GM19452 (cell line): ENCODE results near the gene IMPG2.

Experiments used
- ATAC-seq: cut with Tn5 transposase; IDR thresholded peaks from one replicate; pipeline ENCODE4 v1.9.1; 2021; ENCODE audit not compliant: unreplicated experiment

Gene IMPG2

DNA sequence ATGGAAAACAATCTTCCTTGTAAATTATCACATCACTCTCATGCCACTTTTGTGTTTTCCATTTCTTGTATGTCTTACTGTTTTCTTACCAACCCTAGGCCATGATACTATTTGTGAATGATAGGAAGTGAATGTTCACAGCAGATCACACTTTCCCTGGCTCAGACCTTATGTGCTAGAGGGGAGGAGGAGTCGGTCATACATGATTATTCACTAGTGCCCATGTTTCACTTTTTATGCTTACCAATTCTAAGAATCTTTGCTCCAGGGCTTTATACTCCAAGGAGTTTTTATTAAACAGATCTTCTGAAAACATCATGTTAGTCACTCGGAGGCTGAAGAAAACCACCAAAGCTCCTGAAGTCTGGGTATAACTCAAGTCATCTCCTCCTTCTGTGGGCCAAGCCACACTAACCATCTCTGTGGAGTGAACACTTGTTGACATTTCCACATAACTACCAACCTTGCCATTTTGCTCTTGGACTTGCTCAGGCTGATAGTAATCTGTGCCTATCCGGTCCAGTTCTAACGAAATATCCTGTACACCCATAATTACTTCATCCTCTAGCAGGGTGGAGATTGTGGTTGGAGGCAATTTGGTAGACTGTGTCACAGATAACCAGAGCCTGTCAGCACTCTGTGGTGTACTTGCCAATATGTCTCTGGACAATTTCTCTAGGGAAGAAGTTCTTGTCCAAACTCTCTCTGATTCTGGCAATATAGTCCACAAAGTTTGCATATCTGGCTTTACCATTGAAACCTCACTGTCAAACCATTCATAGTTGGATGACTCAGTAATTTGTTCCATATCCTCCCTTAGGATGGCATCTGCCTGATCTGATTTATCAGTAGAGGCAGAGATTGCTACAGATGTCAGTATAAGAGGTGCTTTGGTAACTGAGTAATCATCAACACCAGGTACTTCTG, 76.8 kb downstream of the IMPG2 start:
- no peak for ATAC-seq

DNA sequence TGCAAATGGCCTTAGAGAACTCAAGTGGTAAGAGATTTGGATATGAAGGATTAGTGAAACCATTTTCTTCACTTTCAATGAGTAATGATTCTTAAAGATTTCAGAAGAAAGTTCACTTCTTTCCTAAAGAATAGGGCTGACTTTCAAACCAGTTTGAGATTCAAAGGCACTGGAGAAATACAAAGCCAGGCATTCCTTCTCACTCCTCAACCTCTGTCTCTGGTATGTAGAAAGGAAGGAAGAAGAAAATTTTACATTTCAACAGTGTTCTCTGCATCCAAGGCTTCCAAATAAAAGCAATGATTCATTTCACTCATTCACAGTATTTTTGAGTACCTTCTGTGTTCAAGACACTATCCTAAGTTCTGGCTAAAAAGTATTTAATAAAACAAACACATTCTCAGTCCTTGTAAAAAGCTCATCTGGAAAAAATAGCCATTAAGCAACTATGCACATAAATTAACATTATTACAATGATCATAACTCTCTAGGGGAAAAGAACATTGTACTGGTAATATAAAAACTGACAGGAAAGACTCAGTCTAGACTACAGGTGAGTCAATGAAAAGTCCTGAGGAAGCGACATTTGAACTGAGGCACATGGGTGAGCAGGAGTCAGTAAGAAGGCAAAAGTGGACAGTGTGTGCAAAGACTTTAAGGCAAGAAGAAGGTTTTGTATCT, 79.5 kb downstream of the IMPG2 start:
- ATAC-seq: no peak

DNA sequence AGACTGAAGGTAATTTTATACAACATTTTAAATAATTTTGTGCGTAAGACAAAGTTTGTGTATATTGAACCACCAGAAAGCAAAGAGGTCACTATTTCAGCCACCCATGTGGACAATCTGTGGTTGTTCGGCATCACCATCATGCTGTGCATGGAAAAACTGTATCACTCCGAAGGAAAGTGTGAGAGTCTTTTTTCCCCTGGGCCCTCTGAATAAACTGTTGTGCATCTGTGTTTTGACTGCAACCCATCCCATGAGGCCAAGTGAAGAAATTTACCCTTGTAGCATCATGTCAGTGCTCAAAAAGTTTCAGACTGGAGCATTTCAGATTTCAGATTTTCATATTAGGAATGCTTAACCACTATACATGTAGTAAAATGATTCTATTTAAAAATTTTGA, 85.3 kb downstream of the IMPG2 start:
- no peak for ATAC-seq

DNA sequence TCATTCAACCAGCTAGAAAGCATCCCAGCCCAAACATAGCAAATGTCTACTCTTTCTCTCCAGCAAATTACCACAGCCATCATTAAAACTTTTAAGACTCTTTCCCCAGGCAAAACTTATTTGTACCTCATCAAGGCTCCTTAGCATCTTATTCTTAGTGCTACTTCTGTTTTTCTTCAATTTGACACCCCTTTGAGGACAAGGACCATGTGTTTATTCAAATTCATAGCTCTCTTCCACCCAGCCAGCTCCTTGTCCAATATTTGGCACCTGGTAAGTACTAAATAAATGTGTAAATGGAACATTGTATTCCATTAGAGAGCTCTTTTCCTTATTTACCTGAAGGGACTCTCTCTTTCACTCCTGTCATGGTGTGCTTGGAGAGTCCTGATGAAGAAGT, 89.8 kb downstream of the IMPG2 start:
- ATAC-seq: no peak

DNA sequence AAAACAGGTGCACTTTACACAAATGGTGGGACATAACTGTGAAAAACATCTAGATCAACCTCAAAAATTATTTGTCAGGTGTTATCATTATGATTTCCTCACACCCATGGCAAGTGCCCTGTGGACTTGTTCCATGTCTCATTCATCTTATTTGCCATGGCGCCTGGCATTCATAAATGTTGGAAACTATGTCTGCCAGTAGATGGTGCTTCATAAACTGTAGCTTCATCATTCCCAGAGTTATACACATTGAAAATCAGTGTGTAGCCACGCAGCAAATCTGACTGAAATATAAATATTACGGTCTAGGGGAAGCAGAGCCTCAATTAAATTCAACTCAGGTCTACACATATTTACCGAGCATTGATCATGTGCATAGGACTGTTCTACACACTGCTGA, 90.7 kb downstream of the IMPG2 start:
- no peak for ATAC-seq

DNA sequence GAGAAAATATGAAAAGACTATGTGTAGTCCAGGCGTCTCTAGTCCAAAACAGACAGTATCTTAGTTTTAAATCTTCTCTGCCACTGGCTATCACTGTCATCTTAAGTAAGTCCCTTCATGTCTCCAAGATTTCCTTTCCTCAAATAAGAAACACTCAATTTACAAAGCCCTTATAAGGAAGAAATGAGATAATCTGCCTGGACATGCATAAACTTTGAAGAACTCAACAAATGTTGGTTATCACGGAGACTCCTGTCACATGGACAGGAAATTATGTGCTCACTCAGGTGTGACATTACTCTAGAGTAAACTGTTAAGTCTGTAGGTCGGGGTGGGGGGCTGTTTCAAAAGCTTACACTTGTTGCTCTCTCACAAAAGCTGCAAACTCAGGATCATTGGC, 91.9 kb downstream of the IMPG2 start:
- ATAC-seq: no peak

DNA sequence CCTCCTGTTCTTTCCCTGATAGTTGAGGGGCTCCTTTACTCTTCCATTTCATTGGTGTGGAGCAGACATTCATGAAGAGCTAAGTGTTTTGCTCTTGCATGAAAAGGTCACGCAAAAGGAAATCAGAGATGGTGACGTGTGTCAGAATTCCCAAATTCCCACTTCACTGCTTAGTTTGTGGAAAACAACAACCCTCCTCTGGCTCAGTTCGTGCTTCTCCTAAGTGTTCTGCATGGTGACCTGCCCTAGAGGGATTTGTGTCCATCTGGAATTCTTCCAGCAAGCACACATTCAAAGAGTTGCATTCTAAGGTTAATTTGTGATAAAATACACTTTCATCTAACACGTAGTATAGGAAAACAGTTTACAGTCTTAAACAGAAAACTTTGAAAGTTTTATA, 95.6 kb downstream of the IMPG2 start:
- no peak for ATAC-seq

DNA sequence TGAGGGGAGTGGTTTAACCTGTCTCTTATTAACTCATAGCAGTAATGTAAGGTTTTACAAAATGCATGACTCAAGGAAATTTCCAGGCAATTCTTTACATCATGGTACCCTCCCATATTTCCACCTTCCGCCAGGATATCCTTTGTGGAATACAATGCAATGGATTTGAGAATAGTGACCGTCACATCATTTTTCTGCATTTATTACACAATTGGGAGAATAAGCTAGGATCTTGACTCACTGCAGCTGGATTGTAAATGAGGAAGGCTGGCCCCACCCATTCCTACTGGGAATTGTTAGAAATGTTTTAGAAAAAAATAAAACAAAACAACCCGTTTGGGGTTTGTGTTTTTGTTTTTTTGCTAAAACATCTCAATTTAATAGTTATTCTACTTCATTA, 97.4 kb downstream of the IMPG2 start:
- ATAC-seq: no peak

DNA sequence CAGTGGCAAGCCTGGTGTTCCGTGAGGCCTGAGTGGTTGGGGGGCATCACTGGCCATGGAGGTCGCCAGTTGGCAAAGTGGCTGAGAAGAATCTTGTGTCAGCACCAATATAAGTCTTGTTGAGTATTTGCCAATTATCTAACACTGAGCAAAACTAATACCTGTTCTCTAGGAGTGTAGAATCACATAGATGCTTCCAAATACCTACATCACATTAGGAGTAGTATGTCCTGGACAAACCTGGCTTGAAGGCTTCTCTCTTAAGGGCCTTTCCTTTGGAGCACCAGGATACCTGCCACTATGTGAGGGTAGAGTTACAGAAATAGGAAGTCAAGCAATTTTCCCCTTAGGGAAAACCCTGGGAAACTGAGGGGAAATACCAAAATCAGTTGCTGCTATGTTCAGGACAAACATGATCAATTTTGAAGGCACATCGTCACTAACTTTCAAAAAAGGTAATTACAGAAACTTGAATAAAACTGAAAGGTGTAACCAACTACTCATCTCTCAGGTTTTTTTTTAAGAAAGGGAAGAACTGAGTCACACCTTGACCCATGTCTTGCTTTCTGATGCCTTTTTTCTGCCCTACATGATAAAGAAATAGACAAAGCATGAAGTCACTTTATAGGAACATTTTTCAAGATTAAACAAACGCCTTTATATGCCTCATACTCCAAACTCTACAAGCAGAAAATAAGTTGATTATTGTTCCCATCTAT, 100.4 kb downstream of the IMPG2 start:
- ATAC-seq: no peak

DNA sequence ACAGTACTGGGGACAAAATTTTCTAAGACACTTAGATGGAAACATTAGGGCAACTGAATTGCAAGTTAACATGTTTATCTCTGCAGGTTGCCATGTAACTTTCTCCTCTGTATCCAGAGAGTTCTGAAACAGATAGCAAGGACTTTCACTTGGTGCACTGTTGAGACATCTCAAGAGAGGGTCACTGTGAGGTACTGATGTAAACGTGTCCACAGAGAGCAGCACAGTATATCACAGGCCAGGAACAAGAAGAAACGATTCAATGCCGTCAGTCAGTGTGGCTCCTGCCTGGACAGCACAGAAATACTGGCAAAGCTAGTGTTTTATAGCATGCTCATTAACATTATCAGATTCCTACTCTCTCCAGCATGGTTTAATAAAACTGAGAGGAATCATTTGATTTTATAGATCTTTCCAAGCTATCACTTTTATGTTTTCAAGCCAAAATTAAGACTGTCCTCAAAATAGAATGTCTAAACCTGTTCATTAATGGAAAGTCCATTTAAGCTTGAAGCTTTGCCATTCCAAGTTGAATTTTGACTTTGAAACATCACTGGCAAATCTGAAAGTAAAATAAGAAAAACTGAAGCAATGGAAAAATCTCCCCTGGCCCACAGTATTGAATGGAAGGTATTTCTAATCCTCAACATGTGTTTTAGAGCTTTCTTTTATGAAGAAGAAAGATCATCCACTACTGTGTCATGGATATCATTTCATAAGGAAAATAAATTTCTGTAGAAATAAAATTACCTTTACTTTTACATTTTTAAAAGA, 102.7 kb downstream of the IMPG2 start:
- no peak for ATAC-seq

DNA sequence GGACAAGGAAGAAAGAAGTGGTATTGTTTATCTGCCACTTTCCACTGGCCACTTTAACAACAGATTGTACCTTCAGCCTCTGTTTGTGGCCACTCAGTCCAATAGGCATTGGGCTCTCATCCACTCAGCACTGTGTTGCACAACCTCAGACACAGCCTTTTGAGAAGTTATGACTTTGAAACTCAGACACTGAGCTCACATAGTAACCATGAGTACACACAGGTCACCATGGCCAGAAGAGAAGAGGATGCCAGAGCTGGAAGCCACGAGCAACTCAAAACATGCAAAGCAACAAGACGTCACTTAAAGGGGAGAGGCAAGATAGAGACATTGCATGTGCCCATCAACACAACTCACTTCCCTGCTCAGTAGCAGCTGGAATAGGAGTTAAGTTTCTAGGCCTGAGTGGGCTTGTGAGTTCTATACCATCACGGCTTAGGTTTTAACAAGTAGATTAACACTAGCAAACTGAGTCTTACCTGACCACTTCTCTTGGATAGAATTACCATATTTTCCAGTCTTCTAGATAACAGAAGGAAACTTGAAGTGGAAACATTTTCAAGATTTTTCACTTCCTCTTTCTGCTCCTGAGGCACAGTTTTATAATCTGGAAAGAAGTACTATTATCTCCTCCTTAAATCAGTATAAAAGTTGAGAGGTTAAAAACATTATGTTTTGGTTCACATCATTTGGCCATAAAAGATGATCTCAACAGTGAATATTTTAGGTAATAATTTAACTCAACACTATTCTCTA, 103.5 kb downstream of the IMPG2 start:
- ATAC-seq: no peak

DNA sequence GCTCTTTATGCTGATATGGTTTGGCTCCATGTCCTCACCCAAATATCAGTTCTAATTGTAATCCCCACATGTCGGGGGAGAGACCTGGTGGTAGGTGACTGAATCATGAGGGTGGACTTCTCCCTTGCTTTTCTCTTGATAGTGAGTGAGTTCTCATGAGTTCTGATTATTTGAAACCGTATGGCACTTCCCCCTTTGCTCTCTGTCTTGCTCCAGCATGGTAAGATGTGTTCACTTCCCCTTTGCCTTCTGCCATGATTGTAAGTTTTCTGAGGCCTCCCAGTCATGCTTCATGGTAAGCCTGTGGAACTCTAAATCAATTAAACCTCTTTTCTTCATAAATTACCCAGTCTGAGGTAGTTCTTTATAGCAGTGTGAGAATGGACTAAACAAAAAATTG, 107.6 kb downstream of the IMPG2 start:
- no peak for ATAC-seq

DNA sequence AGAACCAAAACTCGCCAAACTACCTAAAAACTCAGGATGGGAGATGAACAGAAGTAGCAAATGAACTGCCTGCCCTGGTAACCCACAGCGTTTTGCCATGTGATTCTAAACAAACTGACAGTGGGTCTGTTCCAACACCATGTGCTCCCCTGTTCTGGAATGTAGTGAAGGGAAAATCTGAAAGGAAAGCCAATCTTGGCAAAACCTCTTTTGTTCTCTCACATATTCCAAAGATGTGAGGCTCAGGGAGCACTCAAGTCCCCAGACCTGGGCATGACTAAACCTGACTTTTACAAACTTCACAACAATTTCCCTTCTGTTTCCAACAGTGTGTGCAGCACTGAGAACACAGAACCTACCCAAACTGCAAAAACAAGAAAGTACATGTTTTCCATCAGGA, 116.1 kb downstream of the IMPG2 start:
- ATAC-seq: no peak

DNA sequence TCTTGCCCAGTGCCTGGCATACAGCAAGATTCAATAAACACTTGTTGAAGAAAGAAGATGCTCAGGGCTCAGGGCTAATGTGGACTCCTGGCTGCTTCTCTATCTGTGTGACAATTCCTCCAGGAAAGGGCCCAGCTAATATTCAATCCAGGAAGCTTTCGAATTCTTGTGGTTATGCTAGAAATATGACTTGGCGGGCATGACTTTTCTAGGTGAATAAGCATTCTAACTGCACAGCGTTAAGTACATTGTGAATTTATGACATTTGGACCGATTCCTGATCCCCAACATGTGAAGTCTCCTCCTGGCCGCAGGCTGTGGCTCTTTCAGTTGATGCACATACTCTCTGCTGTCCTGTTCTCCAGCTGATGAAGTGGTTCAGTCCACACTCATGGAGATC, 117.0 kb downstream of the IMPG2 start:
- no peak for ATAC-seq

DNA sequence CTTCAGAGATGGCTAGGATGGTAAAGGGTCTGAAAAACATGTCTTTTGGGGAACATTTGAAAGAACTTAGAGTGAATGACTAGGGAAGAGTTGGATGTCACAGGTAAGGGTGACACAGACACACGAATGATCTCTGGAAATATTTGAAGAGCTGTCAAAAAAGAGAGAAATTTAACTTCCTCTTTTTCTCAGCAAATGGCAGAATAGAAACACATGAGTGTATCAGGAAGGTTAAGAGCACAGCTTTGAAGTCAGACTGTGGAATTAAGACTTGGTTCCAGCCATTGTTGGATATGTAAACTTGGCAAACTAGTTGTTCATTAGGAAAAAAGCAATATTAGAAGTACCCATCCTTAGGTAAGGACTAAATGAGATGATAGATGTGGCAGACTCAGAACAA, 117.7 kb downstream of the IMPG2 start:
- ATAC-seq: no peak

DNA sequence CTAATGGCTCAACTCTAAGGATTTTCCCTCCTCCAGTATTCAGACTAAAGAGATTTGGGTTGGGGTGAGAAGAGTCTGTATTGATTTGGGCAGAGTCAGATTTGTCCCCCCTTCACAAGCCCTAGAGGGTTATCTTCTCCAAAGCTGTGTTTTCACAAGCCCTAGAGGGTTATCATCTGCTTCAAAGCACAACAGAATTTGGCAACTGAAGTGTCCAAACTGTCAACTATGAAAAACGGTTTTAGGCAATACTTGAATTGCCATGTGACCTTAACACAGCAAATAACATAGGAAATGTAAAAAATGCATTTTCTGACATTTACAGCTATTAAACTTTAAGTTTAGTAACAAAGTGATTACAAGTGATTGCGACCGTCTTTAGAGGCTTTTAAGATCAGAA, 119.9 kb downstream of the IMPG2 start:
- ATAC-seq: no peak

DNA sequence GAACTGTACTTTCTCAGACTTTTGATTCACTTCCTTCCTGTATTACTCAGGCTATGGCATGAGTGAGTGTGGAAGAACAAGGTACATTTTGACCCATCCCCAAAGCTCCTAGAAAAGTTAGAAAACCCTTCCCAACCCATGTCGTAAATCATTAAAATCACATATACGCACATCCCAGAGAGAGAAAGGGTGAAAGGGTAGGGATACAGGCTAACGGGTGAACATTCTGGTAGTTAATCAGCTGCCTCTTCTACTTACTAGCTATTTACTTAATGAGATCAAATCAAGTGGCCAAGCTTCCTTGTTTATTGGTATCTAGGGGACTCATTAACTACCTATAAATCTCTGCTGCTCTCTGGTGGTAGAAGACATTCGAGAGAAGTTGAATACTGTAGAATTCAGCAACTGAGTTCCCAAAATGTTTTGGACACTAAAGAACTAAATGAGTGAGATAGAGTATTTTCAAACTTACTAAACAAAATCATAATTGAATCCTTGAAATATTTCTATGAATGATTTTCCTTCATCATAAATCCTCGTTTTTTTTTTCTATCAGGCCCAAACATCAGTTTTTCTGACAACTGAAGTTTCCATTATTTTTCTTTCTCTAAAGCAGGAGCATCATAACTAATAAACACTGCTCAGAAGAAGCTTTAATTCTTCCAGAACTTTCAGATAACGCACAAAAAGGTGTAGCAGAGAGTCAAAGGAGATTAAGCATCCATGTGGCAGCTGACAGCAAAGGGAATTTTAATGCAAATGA, 124.2 kb downstream of the IMPG2 start:
- no peak for ATAC-seq

DNA sequence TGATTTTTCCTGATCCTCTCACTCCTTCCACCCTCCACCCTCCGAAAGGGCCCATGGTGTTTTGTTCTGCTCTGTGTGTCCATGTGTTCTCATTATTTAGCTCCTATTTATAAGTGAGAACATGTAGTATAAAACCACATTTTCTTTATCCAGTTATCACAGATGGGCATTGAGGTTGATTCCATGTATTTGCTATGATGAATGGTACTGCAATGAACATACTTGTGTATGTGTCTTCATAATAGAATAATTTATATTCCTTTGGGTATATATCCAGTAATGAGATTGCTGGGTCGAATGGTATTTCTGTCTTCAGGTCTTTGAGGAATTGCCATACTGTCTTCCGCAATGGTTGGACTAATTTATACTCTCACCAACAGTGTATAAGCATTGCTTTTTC, 126.0 kb downstream of the IMPG2 start:
- ATAC-seq: no peak

DNA sequence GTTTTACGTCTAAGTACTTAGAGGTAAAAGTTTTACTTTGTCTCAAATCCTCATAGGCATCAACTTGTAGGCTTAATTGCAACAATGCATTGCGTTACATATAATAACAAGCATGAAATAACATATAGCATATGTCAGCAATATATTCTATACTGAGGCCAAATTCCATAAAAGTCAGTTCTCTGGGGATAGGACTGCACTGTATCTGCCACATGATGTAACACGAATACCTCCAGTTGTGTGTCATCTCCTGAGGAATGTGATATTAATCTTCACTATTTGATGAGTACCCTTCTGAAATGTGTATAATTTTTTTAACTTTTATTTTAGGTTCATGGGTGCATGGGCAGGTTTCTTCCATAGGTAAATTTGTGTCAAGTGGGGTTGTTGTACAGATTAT, 126.4 kb downstream of the IMPG2 start:
- ATAC-seq: no peak

DNA sequence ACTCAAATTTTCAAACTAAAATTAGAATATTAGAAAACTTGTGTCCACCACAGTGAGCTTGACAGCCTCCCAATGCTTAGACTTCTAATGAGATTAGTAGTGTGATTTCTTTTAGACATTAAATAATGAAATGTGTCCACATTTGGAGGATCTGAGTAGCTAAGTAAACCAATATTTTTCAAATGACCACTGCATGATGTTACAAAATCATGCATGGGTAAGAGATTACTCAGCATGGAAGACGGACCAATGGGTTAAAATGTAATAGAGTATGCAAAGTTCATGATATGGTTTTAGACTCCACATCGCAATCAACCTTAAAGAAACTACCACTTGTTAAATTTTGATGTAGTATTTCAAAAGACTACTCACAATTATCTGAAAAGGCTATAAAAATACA, 130.6 kb downstream of the IMPG2 start:
- no peak for ATAC-seq
